Adipose tissue (tissue), 3 donors: Measurements from ENCODE around the gene GPR18. TPM values are rescaled to one million over a fixed set of nuclear protein-coding genes. Genes with fewer than 3 reads are reported as not detected.
"Not testable (repeated sequence)": the region's sequence is repeated elsewhere in the genome, so short reads cannot be mapped to it uniquely, and the experiment has no call there.

Experiments
- H3K27ac ChIP-seq: one replicate; pipeline ENCODE4 v1.5.1; 2013; ENCODE audit warnings: low read depth, low read length
- WGBS, 3 donors: extraction: QIAGEN DNeasy Blood & Tissue Kit; methylation state at CpG; one replicate each; pipeline ENCODE4 v1.1.7; 2013; 5-methylcytosine and 5-hydroxymethylcytosine counted together
- polyA plus RNA-seq, 3 donors: library from polyadenylated mRNA; stranded (reverse); fragments of 200-250 nt; gene quantifications; one replicate each; pipeline ENCODE4 v1.2.3, GENCODE V29; 2013
- donor health status: healthy with polysubstance abuse.
- donor health status: Bipolar disorder and iron deficiency.
- donor health status: healthy.

Gene GPR18
- polyA plus RNA-seq, 3 donors: 0.12 to 0.16 TPM; not detected in 1

DNA sequence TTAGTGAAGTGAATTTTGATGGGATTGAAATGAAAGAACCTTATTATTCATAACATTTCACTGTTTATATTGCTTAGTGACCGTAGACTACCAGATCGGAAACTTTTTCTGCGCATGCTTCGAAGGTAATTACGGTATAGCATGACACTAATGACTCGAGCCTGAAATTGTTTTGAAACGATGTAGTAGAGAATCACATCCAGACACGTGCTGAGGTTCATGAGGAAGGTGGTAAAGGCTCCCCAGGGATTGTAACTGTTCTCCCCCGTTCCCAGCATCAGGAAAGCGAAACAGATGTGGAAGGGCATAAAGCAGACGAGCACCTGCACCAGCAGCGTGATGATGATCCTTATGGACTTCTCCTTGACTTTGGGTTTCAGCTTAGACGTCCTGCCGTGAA, 3.3 kb downstream of the GPR18 start:
- H3K27ac ChIP-seq: no peak overlapping the region
- 91 to 92% (median 92%) methylated on average over 14 of the region's 14 CpGs for WGBS, 3 donors

DNA sequence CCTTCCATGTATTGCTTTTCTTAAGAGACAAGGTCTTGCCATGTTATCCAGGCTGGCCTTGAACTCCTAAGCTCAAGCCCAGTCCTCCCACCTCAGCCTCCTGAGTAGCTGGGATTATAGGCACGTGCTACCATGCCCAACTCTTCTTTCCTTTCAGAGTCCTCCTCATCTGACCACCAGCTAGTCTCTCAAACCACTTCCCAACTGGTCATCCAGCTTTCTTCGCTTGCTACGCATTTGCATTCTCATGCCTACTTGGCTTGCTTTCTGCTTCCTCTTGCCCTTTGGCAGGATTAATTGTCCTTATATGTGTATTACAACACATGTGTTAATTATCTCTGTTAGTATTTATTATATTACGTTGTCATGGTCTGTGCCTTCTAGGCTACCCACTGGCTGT, 6.3 kb downstream of the GPR18 start:
- no peak overlapping the region for H3K27ac ChIP-seq
- WGBS, 3 donors: 60 to 82% (median 72%) methylated on average over 4 of the region's 4 CpGs

- H3K27ac ChIP-seq: no peak overlapping the region
- WGBS, 3 donors: 92 to 94% (median 93%) methylated on average over 5 of the region's 5 CpGs
Measured at GRCh38 chr13:99250982-99251825, 7.0 kb downstream of the GPR18 start.

DNA sequence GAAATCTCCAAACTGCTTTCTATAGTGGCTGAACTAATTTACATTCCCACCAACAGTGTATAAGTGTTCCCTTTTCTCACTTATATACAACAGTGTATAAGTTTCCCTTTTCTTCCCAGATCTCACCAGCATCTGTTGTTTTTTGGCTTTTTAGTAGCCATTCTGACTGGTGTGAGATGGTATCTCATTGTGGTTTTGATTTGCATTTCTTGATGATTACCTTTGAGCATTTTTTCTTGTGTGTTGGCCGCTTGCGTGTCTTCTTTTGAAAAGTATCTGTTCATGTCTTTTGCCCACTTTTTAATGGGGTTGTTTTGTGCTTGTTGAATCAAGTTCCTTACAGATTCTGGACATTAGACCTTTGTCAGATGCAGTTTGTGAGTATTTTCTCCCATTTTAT, 8.6 kb downstream of the GPR18 start:
- not testable (repeated sequence) for H3K27ac ChIP-seq
- 93 to 99% (median 96%) methylated on average over 2 of the region's 2 CpGs for WGBS, 3 donors

GRCh38 chr13:99249178-99249577, 9.0 kb downstream of the GPR18 start:
- H3K27ac ChIP-seq: not testable (repeated sequence)
- WGBS, 3 donors: 93 to 100% (median 99%) methylated on average over 3 of the region's 3 CpGs

- WGBS, 3 donors: 99 to 100% (median 100%) methylated on average over 1 of the region's 1 CpG
Measured at GRCh38 chr13:99246100-99246499, 12.1 kb downstream of the GPR18 start.

DNA sequence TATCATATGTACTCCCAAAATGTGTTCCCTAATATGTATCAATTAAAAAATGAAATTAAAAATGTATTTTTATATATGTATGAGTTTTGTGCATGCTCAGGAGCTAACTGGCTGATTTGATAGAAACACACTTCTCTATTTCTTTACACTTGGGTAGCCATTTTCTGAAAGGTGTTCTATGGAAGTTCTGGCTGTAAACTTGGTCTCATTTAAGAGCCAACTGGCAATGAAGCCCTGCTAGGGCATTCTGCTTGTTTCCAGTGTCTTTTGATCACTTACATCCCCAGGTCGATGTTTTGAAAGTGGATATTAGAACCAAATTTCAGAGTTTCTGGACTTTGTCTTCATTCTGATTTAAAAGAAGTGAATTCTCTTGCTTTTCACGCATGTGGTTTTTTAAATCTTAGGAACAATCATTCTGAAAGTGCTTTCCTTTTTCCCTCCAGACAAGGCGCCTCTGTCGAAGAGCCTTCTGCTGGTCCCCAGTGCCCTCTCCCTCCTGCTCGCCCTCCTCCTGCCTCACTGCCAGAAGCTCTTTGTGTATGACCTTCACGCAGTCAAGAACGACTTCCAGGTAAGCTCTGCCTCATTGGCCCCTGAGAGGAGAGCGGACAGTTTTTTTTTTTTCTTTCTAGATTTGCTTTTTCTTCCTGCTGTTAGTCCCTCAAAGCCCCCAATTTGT, 20.1 kb downstream of the GPR18 start:
- WGBS, 3 donors: 51 to 66% (median 66%) methylated on average over 8 of the region's 8 CpGs
- no peak overlapping the region for H3K27ac ChIP-seq

More at GRCh38 chr13:99246100-99246499, 12.1 kb downstream of the GPR18 start:
- H3K27ac ChIP-seq: no peak overlapping the region

DNA sequence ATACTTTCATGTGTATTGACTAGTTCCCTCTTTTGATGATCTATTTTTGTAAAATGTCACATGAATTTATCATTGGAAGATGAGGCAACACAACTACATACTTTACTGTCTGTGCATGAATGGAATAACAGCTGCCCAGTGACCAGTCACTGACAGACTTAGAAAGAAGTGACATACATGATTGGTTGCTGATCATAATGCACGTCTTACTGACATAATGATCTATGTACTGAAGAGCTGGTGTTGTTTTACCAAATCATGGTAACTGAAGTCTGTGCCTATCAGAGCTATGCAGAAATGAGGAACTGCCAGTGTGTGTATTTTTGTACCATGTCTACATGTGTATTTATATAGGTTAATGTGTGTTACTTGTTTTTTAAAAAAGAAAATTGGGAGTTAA, 26.5 kb downstream of the GPR18 start:
- H3K27ac ChIP-seq: no peak overlapping the region
- WGBS, 3 donors: 40 to 69% (median 67%) methylated on average over 1 of the region's 1 CpG

- H3K27ac ChIP-seq: no peak overlapping the region
- 84 to 95% (median 89%) methylated on average over 3 of the region's 3 CpGs for WGBS, 3 donors
Measured at GRCh38 chr13:99230991-99231390, 27.2 kb downstream of the GPR18 start.

DNA sequence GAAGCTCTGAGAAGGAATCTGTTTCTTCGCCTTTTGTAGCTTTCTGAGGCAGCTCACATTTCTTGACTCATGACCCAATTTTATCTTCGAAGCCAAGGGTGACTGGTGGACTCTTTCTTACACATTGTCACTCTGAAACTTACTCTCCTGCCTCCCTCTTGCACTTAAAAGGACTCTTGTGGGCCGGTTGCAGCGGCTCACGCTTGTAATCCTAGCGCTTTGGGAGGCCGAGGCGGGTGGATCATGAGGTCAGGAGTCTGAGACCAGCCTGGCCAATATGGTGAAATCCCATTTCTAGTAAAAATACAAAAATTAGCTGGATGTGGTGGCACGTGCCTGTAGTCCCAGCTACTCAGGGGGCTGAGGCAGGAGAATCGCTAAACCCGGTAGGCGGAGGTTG, 27.6 kb downstream of the GPR18 start:
- not testable (repeated sequence) for H3K27ac ChIP-seq
- whole genome bisulfite sequencing, 3 donors: 88 to 94% (median 93%) methylated on average over 12 of the region's 12 CpGs

GRCh38 chr13:99228737-99229691, 29.2 kb downstream of the GPR18 start:
- no peak overlapping the region for H3K27ac ChIP-seq
- 56 to 75% (median 60%) methylated on average over 13 of the region's 13 CpGs for WGBS, 3 donors

DNA sequence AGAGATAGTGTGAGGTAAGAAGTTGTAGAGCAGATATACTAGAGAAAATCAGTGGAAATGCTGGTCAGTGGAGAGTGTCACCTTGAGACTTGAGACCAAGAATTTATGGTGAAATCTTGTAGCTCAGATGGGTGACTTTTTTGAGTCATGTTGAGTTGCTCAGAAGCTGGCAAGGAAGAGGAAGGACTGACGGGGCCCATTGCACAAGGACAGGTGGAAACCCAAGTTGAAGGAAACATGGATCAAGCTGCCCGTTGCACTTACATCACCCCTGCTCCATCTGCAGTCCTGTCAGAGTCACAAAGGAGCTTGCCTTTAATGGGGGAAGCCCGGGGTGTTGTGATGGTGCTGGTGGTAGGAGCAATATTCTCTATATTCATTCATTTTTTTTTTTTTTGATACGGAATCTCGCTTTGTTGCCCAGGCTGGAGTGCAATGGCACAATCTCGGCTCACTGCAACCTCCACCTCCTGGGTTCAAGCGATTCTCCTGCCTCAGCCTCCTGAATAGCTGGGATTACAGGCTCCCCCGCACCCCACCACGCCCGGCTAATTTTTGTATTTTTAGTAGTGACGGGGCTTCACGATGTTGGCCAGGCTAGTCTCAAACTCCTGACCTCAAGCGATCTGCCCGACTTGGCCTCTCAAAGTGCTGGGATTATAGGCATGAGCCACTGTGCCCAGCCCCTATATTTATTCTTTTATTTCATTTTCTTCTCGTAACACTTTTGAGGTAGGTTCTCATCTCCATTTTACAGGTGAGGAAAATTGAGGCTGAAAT, 30.1 kb downstream of the GPR18 start:
- 76 to 95% (median 81%) methylated on average over 15 of the region's 15 CpGs for WGBS, 3 donors
- no peak overlapping the region for H3K27ac ChIP-seq

GRCh38 chr13:99227331-99227900, 30.8 kb downstream of the GPR18 start:
- 90 to 91% (median 90%) methylated on average over 6 of the region's 6 CpGs for WGBS, 3 donors
- H3K27ac ChIP-seq: no peak overlapping the region

DNA sequence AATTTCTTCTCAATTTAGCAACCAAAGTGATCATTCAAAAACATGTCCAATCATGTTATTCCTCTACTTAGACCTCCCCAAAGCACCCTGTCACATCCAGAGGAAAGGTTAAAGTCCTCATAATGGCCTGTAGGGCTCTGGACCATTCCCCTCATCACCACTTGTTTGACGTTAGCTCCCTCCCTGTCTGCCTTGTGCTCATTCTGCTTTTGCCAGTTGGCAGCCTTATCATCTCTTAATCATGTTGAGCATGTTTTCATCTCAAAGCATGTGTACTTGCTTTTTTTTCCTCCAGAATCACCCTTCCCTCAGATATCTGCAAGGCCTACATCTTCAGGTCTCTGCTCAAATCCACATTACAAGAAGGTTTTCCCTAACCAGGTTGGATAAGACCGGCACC, 31.7 kb downstream of the GPR18 start:
- H3K27ac ChIP-seq: no peak overlapping the region
- WGBS, 3 donors: 59 to 79% (median 74%) methylated on average over 2 of the region's 2 CpGs

DNA sequence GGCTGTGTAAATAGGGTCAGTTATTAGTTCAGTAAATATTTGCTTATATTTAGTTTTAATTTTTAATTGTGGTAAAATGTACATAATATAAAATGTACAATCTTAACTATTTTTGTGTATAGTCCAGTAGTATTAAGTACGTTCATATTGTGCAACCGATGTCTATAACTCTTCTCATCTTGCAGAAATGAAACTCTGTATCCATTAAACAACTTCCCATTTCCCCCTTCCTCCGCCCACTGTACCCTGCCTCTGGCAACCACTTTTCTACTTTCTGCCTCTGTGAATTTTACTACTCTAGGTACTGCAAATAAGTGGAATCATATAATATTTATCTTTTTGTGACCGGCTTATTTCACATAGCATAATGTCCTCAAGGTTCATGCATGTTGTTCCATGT, 33.1 kb downstream of the GPR18 start:
- no peak overlapping the region for H3K27ac ChIP-seq
- WGBS, 3 donors: 38 to 80% (median 63%) methylated on average over 4 of the region's 4 CpGs

- 47 to 71% (median 59%) methylated on average over 2 of the region's 2 CpGs for WGBS, 3 donors
- no peak overlapping the region for H3K27ac ChIP-seq
Measured at GRCh38 chr13:99224021-99224420, 34.2 kb downstream of the GPR18 start.

DNA sequence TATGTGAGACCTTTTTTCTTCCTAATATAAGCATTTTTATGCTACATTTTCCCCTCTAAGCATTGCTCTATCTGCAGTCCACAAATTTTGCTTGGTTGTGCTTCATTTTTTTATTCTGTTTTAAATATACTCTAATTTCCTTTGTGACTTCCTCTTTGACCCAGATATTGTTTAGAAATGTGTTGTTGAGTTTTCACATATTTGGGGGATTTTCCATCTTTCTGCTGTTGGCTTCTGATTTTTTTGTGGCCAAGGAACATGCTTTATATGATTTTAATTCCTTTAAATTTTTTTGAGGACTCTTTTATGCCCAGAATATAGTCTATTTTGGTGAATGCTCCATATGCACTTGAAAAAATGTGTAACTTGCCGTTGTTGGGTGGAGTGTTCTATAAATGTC, 34.6 kb downstream of the GPR18 start:
- no peak overlapping the region for H3K27ac ChIP-seq
- 34 to 66% (median 58%) methylated on average over 1 of the region's 1 CpG for WGBS, 3 donors
